AG10803 (cell line): ENCODE measurements around the gene RTEL1.

ENCODE experiments used
- DNase-seq: peaks from one replicate; pipeline ENCODE4 v3.0.0; 2010; ENCODE audit warnings: low read depth
- H3K4me3 ChIP-seq: 2 replicates; pipeline ENCODE4 v1.5.1; 2011; ENCODE audit warnings: mild to moderate bottlenecking, low read length, control low read depth
- TF ChIP-seq, protein P1 (sequence below): conservative IDR thresholded peaks from 2 replicates; pipeline ENCODE4 v1.5.1; 2011; ENCODE audit warnings: mild to moderate bottlenecking, low read length, control low read depth, inconsistent platforms

The RTEL1 gene

DNA sequence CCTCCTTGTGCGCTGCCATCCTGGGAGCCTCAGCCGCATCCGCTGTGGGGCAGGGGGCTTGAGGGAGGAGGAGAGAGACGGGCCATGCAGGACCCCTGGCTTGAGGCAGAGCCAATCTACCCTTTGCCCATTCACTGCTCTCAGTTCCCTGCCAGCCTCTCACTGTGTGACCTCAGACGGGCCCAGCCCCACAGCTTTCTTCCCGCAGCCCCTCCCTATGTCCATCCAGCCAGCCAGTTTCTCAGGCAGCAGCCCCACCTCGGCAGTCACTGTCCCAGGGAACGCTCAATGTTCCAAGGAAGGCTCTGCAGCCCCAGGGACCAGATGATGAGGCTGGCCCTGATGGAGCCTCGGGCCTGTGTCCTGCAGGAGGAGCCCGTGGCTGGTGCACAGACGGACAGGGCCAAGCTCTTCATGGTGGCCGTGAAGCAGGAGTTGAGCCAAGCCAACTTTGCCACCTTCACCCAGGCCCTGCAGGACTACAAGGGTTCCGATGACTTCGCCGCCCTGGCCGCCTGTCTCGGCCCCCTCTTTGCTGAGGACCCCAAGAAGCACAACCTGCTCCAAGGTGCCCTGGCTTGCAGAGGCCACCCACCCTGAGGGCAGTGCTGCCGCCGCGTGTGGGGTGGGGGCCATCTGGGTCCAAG, 34.4 kb downstream of the RTEL1 start:
- TF ChIP-seq, protein P1, sequence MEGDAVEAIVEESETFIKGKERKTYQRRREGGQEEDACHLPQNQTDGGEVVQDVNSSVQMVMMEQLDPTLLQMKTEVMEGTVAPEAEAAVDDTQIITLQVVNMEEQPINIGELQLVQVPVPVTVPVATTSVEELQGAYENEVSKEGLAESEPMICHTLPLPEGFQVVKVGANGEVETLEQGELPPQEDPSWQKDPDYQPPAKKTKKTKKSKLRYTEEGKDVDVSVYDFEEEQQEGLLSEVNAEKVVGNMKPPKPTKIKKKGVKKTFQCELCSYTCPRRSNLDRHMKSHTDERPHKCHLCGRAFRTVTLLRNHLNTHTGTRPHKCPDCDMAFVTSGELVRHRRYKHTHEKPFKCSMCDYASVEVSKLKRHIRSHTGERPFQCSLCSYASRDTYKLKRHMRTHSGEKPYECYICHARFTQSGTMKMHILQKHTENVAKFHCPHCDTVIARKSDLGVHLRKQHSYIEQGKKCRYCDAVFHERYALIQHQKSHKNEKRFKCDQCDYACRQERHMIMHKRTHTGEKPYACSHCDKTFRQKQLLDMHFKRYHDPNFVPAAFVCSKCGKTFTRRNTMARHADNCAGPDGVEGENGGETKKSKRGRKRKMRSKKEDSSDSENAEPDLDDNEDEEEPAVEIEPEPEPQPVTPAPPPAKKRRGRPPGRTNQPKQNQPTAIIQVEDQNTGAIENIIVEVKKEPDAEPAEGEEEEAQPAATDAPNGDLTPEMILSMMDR, result peak; percentile 39
- H3K4me3 ChIP-seq, result no peak overlapping the region
- DNase-seq, result peak; percentile 44

DNA sequence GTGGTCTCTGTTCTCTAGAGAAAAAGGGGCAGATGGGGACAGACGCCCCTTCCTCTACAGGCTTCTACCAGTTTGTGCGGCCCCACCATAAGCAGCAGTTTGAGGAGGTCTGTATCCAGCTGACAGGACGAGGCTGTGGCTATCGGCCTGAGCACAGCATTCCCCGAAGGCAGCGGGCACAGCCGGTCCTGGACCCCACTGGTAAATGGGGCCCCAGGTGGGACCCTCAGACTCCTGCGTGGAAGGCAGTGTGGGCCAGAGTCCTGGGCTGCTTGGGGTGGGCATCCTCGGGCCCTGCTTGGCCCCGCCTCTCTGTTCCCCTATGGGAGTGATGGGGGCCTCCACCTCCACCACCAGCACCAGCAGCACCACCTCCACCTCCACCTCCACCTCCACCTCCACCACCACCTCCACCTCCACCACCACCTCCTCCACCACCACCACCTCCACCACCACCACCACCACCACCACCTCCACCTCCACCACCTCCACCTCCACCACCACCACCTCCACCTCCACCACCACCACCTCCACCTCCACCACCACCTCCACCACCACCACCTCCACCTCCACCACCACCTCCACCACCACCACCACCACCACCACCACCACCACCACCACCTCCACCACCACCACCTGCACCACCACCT, 35.1 kb downstream of the RTEL1 start:
- TF ChIP-seq, protein P1, result no peak

DNA sequence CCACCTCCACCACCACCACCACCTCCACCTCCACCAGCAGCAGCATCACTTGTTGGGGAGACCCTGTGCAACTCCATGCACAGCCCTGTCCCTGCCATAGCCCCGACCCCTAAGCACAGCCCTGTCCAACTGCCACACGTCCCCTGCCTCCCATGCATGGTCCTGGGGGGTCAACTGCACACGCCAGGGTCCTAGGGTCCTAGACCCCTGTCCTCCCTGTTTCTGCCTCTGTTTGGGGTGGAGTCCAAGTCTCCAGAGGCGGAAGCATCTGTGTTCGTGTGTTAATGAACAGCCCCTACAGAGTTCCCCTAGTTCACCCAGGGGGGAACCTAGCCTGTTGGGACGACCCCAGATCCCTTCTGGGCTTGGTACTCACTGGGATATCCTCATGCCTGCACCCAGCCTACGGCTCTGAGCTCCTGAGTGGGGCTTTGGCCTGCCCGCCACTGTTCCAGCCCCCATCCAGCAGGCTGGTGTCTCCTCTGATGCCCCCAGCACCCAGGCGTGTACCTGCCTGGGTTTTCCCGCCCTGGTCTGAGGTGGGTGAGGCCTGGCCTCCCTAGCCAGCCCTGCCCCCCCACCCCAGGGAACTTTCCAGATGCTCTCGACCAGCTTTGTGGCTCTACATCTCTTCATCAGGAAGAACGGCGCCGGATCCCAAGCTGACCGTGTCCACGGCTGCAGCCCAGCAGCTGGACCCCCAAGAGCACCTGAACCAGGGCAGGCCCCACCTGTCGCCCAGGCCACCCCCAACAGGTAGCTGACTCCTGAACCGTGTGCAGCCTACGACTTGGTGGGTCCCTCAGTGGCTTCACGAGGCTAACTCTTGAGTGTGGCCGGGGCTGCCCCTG, 35.8 kb downstream of the RTEL1 start:
- H3K4me3 ChIP-seq, result no peak overlapping the region
- TF ChIP-seq, protein P1, result no peak

More for the DNA sequence above, 35.1 kb downstream of the RTEL1 start:
- no peak for DNase-seq
- H3K4me3 ChIP-seq, result no peak overlapping the region

DNA sequence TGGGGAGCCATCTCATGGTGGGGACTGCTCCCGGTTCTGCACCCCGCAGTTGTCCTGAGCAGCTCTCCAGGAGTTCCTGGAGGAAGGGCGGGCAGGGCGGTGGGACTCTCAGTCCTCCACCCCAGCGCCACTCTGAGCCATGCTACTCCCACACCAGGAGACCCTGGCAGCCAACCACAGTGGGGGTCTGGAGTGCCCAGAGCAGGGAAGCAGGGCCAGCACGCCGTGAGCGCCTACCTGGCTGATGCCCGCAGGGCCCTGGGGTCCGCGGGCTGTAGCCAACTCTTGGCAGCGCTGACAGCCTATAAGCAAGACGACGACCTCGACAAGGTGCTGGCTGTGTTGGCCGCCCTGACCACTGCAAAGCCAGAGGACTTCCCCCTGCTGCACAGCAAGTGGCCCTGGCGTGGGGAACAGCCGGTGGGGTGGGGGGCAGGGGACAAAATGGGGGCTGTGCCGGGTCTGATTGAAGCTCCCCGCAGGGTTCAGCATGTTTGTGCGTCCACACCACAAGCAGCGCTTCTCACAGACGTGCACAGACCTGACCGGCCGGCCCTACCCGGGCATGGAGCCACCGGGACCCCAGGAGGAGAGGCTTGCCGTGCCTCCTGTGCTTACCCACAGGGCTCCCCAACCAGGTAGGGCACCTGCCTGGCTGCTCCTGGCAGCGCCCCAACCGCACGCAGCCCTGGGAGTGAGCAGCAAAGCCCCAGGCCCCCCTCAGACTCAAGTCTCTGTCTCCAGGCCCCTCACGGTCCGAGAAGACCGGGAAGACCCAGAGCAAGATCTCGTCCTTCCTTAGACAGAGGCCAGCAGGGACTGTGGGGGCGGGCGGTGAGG, 36.7 kb downstream of the RTEL1 start:
- H3K4me3 ChIP-seq, result no peak overlapping the region
- DNase-seq, result no peak
- TF ChIP-seq, protein P1, result no peak

More for the DNA sequence above, 35.8 kb downstream of the RTEL1 start:
- no peak for DNase-seq

DNA sequence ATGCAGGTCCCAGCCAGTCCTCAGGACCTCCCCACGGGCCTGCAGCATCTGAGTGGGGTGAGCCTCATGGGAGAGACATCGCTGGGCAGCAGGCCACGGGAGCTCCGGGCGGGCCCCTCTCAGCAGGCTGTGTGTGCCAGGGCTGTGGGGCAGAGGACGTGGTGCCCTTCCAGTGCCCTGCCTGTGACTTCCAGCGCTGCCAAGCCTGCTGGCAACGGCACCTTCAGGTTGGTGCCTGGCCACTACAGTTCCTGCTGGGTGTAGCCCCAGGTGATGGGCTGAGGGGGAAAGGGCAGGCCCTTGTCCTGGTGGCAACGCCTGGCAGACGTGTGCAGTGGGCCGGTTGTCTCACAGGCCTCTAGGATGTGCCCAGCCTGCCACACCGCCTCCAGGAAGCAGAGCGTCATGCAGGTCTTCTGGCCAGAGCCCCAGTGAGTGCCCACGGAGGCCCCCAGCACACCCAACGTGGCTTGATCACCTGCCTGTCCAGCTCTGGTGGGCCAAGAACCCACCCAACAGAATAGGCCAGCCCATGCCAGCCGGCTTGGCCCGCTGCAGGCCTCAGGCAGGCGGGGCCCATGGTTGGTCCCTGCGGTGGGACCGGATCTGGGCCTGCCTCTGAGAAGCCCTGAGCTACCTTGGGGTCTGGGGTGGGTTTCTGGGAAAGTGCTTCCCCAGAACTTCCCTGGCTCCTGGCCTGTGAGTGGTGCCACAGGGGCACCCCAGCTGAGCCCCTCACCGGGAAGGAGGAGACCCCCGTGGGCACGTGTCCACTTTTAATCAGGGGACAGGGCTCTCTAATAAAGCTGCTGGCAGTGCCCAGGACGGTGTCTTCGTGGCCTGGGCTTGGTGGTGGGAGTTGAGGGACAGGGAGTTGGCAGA, 37.6 kb downstream of the RTEL1 start:
- no peak overlapping the region for H3K4me3 ChIP-seq
- no peak for DNase-seq
- TF ChIP-seq, protein P1, result no peak

DNA sequence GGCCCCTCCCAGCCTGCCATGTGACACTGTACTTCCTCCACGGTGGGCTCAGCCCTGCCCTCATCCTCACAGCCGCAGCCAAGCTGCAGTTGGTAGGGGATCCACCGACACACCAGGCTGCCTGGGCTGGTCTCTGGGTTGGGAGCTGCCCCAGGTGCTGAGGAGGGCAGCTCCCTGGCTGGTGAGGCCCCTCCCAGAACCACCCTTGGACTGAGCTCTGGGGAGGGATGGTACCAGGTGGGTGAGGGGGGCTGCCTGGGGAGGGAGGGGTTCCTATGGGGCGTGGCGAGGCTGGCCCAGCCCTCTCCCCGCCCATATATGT, 38.2 kb downstream of the RTEL1 start:
- TF ChIP-seq, protein P1, result no peak
- no peak overlapping the region for H3K4me3 ChIP-seq
- no peak for DNase-seq
